Gastroesophageal sphincter (tissue), 4 donors: ENCODE measurements around the gene FAM83F. TPM values are rescaled to one million over a fixed set of nuclear protein-coding genes. Genes with fewer than 3 reads are reported as not detected.
"Not testable (repeated sequence)": the region's sequence is repeated elsewhere in the genome, so short reads cannot be mapped to it uniquely, and the experiment has no call there.

ENCODE experiments used
- ATAC-seq: fragments of 150-250 bp; one replicate; pipeline ENCODE4 v1.9.1; 2016; ENCODE audit warnings: mild to moderate bottlenecking, moderate library complexity
- H3K27ac ChIP-seq, 4 donors: fragments of 200-600 bp; sonication (generic) in 3 of 4; 1 replicate in 3 of 4; 2 replicates in 1 of 4; pipeline ENCODE4 v1.5.1; 2016 to 2019
- H3K27me3 ChIP-seq: fragments of 200-600 bp; sonication (generic); one replicate; pipeline ENCODE4 v1.5.1; 2019
- H3K36me3 ChIP-seq, 2 donors: fragments of 200-600 bp; sonication (generic); one replicate each; pipeline ENCODE4 v1.5.1; 2019; ENCODE audit warnings: control low read depth in 1 of 2
- H3K4me1 ChIP-seq, 3 donors: fragments of 200-600 bp; sonication (generic); 1 replicate in 2 of 3; 2 replicates in 1 of 3; pipeline ENCODE4 v1.5.1; 2016 to 2019; ENCODE audit warnings: control low read depth in 2 of 3
- H3K4me3 ChIP-seq, 2 donors: fragments of 200-600 bp; sonication (generic); one replicate each; pipeline ENCODE4 v1.5.1; 2019; ENCODE audit warnings: mild to moderate bottlenecking in 1 of 2, moderate library complexity in 1 of 2
- H3K9me3 ChIP-seq, 3 donors: fragments of 200-600 bp; sonication (generic); one replicate each; pipeline ENCODE4 v1.5.1; 2017 to 2019; ENCODE audit warnings: control low read depth in 2 of 3
- CTCF ChIP-seq, 4 experiments: fragments of 200-600 bp in 2 of 4; fragments of 450-650 bp in 2 of 4; sonication (generic) in 1 of 4; IDR thresholded peaks; one replicate each; pipeline ENCODE4 v1.5.1; 2017 to 2019; ENCODE audit warnings: antibody characterized with exemption in 4 of 4, mild to moderate bottlenecking in 2 of 4, moderate library complexity in 2 of 4
- EP300 ChIP-seq: sonication (generic); formaldehyde crosslinking; IDR thresholded peaks from one replicate; pipeline ENCODE4 v1.6.1; 2017; ENCODE audit warnings: antibody characterized with exemption, mild to moderate bottlenecking
- POLR2A ChIP-seq, 2 donors: fragments of 450-650 bp; IDR thresholded peaks; one replicate each; pipeline ENCODE4 v1.6.1; 2017; ENCODE audit warnings: antibody characterized with exemption in 2 of 2, mild to moderate bottlenecking in 2 of 2, moderate library complexity in 1 of 2
- POLR2AphosphoS5 ChIP-seq: sonication (generic); formaldehyde crosslinking; IDR thresholded peaks from one replicate; pipeline ENCODE4 v1.6.1; 2017; ENCODE audit warnings: antibody characterized with exemption
- WGBS, 2 donors: methylation state at CpG; one replicate each; pipeline ENCODE4 v1.1.5; 2018; ENCODE audit warnings: low coverage in 1 of 2; 5-methylcytosine and 5-hydroxymethylcytosine counted together
- total RNA-seq, 4 donors: library from RNA; depleted of rRNA; stranded (reverse); fragments of >200 nt; gene quantifications; one replicate each; pipeline ENCODE4 v1.1.0, GENCODE V29; 2016

Gene FAM83F
- total RNA-seq, 4 donors from 2014 or later = 0.46 to 4.2 (median 0.81) TPM

GRCh38 chr22:39991159-39991860 is 3.4 kb upstream of the FAM83F start:
- H3K36me3 ChIP-seq = no peaks in the 10 kb centered on the region
- no peak overlapping the region for H3K27ac ChIP-seq
- no peak for TF ChIP-seq POLR2AphosphoS5
- no peak for TF ChIP-seq POLR2A (IDR thresholded peaks at IDR 0.05)
- TF ChIP-seq EP300 = no peak
- TF ChIP-seq CTCF (IDR thresholded peaks at IDR 0.05) = no peak
- 83 to 88% methylated on average over 6 to 9 of the region's 9 CpGs for WGBS, 2 donors
- no peaks in the 10 kb centered on the region for H3K9me3 ChIP-seq
- no peak for ATAC-seq
- H3K4me1 ChIP-seq = peaks cover 0 to 8% (median 3%) of the 10 kb centered on the region in 3 donors
- H3K4me3 ChIP-seq = no peak overlapping the region
- H3K27me3 ChIP-seq = peaks cover 42% of the 10 kb centered on the region

- 87 to 92% methylated on average over 2 to 4 of the region's 5 CpGs for WGBS, 2 donors
- Histone ChIP-seq H3K36me3 (no peaks in the 10 kb centered on the region), H3K27ac (no peak overlapping the region), H3K27me3 (peaks cover 47% of the 10 kb centered on the region), H3K4me3 (no peak overlapping the region), H3K4me1 (peaks cover 0 to 8% (median 3%) of the 10 kb centered on the region in 3 donors), H3K9me3 (no peaks in the 10 kb centered on the region)
- TF ChIP-seq CTCF (IDR thresholded peaks at IDR 0.05) (no peak), EP300 (no peak), POLR2A (IDR thresholded peaks at IDR 0.05) (no peak), POLR2AphosphoS5 (no peak)
- no peak for ATAC-seq
Observed at GRCh38 chr22:39992088-39992826, 2.5 kb upstream of the FAM83F start.

GRCh38 chr22:39992894-39993293 is 1.9 kb upstream of the FAM83F start:
- not testable (repeated sequence) for H3K27ac ChIP-seq, ATAC-seq
- 83 to 91% methylated on average over 4 to 7 of the region's 7 CpGs for WGBS, 2 donors

GRCh38 chr22:39994041-39994565 is 651 bp upstream of the FAM83F start:
- 70 to 87% methylated on average over 9 of the region's 20 CpGs for WGBS, 2 donors
- H3K36me3 ChIP-seq = no peaks in the 10 kb centered on the region
- no peaks in the 10 kb centered on the region for H3K9me3 ChIP-seq
- ATAC-seq = no peak
- H3K27me3 ChIP-seq = peaks cover 59% of the 10 kb centered on the region
- peaks cover 0 to 25% (median 3%) of the 10 kb centered on the region in 3 donors for H3K4me1 ChIP-seq
- TF ChIP-seq EP300 (no peak), POLR2AphosphoS5 (no peak), CTCF (IDR thresholded peaks at IDR 0.05) (no peak), POLR2A (IDR thresholded peaks at IDR 0.05) (no peak)
- peak overlapping the region in 1 of 2 donors; percentile 30 for H3K4me3 ChIP-seq
- H3K27ac ChIP-seq = no peak overlapping the region

More at GRCh38 chr22:39992894-39993293, 1.9 kb upstream of the FAM83F start:
- H3K36me3 ChIP-seq, H3K9me3 ChIP-seq, H3K4me3 ChIP-seq: not testable (repeated sequence)
- Histone ChIP-seq H3K4me1 (peaks cover 0 to 13% (median 3%) of the 10 kb centered on the region in 3 donors), H3K27me3 (peaks cover 53% of the 10 kb centered on the region)

GRCh38 chr22:39995393-39996252 is 869 bp downstream of the FAM83F start:
- no peak for ATAC-seq
- WGBS, 2 donors = no CpG with 5 or more reads among the region's 35 CpGs
- TF ChIP-seq POLR2A (IDR thresholded peaks at IDR 0.05) (no peak), CTCF (IDR thresholded peaks at IDR 0.05) (no peak), EP300 (no peak), POLR2AphosphoS5 (no peak)

More at GRCh38 chr22:39995393-39996252, 869 bp downstream of the FAM83F start:
- Histone ChIP-seq H3K27ac (peak overlapping the region in 3 of 4 donors; percentile 65 to 69 (median 67)), H3K9me3 (no peaks in the 10 kb centered on the region), H3K36me3 (no peaks in the 10 kb centered on the region), H3K4me1 (peaks cover 0 to 25% (median 3%) of the 10 kb centered on the region in 3 donors), H3K4me3 (peak overlapping the region in 1 of 2 donors; percentile 30), H3K27me3 (peaks cover 68% of the 10 kb centered on the region)
